Stimulated activated CD8-positive, alpha-beta memory T cell treated with anti-CD3 and anti-CD28 coated beads, Interleukin-15, amount 100 ng/mL, for 48 hours (primary cell): ENCODE measurements around the gene SYNDIG1L.
"Not testable (repeated sequence)": the region's sequence is repeated elsewhere in the genome, so short reads cannot be mapped to it uniquely, and the experiment has no call there.

Source experiments
- DNase-seq, 2 donors: peaks; one replicate each; pipeline ENCODE4 v3.0.0-alpha.2; 2020; ENCODE audit warnings: low read depth in 2 of 2

The SYNDIG1L gene

DNA sequence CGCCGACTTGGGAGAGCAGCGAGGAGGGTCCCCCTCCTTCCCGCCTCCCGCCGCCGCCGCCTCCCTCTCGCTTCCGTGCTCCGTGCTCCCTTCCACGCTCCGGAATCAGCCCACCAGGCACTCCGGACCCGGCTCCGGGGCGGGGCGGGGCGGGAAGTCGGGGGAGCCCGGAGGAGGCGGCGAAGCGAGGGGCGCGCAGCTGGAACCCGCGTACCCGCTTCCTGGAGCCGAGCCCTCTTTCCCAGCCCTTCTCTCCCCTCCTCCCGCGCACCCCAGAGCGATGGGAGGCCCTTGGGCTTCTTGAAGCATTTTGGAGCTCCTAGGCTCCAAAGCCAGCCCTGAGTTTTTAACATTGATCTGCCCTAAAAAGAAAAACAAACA, at the start of gene SYNDIG1L:
SYNDIG1L (minus strand) TSS at position 9 of the 381 bp plus-strand sequence. CDS start 16,466 bp downstream, outside the sequence.
- no peak for DNase-seq

- DNase-seq: no peak
Observed at GRCh38 chr14:74475678-74476077, 49.7 kb upstream of the SYNDIG1L start.

GRCh38 chr14:74474376-74474775, 48.4 kb upstream of the SYNDIG1L start:
- no peak for DNase-seq

GRCh38 chr14:74472601-74473000, 46.6 kb upstream of the SYNDIG1L start:
- DNase-seq: no peak

- no peak for DNase-seq
Observed at GRCh38 chr14:74469548-74470518, 43.8 kb upstream of the SYNDIG1L start.

DNA sequence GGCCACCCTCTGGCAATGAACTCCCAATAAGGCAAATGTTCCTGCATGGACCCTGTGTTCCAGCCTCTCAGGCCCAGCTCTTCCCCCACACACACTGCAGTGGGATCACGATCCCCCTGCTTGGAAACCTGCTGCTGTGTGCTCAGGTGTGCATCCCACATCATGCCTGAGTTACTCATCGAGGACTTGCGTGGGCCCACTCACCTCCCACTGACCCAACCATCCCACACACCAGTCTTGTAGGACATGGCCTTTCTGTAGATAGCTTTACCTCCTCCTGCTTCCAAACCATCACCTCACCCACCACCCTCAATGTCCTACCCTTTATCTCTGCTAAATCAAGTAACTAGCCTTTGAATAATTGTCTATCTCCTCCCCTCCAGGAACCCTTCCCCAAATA, 42.5 kb upstream of the SYNDIG1L start:
- DNase-seq: no peak

DNA sequence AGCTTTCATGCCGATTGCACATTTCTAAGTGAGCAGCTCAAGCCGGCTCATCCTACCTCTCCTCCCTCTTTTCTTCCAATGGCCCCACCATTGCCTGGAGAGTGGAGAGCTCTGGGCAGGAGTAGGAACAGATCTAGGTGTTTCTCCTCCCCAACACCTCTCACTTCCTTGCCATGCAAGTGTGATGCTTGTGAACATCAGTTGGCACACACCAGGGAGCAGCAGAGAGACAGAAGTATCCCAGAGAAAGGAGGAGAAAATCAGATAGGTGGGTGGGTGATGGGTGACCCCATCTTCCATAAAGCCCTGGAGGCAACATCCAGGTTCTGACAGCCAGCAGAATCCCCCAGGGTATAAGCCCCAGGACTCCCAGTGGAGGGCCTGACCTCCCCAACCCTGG, 39.3 kb upstream of the SYNDIG1L start:
- DNase-seq: no peak

DNA sequence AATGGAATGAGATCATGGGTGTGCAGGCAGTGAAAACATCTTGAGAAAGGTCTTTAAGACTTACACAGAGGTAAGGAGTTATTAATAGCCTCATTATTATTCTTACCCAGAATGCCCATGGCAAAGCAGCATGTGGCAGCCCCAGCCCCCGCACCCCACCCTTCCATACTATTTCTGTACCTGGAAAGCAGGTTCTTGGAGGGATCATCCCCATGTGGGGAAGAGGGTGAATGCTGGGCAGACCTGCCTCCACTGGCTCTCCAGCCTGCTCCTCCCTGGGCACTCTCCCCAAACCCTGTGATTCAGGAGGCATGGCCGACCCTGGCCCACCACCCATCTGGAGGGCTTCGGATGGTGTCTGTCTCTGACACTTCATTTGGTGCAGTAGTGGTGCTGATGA, 38.8 kb upstream of the SYNDIG1L start:
- no peak for DNase-seq

DNA sequence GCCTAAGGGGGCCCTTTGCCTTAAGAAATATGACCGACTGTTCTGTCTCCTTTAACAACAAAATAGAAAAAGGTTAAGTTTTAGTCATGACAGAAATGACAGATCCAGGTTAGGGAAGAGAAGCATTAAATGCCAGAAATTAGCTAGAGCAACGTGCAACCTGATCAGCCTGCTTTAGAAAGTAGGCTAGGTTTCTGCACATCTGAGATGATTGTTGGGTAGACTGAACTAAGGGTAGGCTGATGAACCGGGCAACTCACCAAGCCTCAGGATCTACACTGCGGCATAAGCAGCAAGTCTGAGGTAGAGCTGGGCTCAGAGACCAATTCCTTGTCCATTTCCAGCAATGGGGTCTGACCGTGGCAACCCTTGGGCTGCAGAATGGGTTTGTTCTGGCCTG, 37.7 kb upstream of the SYNDIG1L start:
- DNase-seq: no peak

GRCh38 chr14:74462993-74463392, 37.0 kb upstream of the SYNDIG1L start:
- no peak for DNase-seq

- no peak for DNase-seq
Observed at GRCh38 chr14:74459976-74460375, 34.0 kb upstream of the SYNDIG1L start.

DNA sequence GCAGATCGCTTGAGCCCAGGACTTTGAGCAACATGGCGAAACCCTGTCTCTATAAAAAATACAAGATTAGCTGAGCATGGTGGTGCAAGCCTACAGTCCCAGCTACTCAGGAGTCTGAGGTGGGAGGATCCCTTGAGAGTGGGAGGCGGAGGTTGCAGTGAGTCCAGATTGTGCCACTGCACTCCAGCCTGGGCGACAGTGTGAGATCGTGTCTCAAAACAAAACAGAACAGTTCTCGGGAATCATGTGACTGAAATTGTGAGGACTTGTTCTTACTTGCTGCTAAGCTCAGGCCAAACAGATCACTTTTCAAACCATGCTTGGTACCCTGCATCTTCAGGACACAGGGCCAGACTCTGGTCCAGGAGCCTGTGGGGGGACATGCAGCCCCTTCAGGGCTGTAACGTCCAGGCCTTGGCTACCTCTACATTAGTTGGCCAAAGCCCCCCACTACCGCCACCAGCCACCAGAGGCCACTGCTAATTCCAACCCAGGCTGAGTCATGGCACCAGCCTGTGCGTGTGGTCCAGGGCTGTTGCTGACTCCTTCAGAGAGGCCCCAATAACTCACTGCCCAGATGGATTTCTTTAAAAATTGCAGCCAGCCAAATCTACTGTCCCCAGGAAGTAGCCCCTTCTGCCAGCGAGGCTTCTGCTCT, 33.4 kb upstream of the SYNDIG1L start:
- peak; percentile 1 to 5 for DNase-seq

- no peak for DNase-seq
Observed at GRCh38 chr14:74457565-74457895, 31.5 kb upstream of the SYNDIG1L start.

GRCh38 chr14:74456684-74457564, 30.9 kb upstream of the SYNDIG1L start:
- DNase-seq: no peak

GRCh38 chr14:74454397-74454796, 28.4 kb upstream of the SYNDIG1L start:
- DNase-seq: not testable (repeated sequence)

DNA sequence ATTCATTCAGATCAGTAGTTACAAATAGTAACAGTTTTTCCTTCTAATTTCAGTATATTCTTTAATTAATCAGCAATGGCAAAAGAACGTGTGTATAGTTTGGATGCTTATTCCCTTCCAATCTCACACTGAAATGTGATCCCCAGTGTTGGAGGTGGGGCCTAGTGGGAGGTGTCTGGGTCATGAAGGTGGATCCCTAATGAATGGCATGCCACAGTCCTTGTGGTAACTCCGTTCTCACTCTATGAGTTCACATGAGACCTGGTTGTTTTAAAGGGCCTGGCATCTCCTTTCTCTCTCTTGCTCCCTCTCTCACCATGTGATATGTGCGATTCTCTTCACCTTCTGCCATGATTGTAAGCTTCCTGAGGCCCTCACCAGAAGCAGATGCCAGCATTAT, 18.9 kb upstream of the SYNDIG1L start:
- DNase-seq: no peak

DNA sequence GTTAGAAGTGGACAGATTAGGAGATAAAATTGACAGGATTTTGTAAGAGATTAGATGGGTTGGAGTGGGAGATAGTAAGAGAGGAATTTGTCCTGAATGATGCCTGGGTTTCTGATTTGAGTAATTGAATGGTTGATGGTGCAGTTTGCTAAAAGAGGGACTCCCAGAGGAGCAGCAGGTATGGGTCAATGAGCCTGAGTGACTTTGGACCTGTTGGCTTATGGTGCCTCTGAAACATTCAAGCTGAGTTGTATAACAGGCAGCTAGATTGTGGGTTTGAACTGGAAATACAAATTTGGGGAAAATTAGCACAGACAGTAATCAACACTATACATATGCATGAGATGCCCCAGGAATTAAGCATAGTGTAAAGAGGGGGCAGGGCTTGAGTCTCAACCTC, 16.7 kb upstream of the SYNDIG1L start:
- DNase-seq: no peak

- DNase-seq: no peak
Observed at GRCh38 chr14:74441113-74441512, 15.1 kb upstream of the SYNDIG1L start.

GRCh38 chr14:74438351-74438915, 12.4 kb upstream of the SYNDIG1L start:
- no peak for DNase-seq

DNA sequence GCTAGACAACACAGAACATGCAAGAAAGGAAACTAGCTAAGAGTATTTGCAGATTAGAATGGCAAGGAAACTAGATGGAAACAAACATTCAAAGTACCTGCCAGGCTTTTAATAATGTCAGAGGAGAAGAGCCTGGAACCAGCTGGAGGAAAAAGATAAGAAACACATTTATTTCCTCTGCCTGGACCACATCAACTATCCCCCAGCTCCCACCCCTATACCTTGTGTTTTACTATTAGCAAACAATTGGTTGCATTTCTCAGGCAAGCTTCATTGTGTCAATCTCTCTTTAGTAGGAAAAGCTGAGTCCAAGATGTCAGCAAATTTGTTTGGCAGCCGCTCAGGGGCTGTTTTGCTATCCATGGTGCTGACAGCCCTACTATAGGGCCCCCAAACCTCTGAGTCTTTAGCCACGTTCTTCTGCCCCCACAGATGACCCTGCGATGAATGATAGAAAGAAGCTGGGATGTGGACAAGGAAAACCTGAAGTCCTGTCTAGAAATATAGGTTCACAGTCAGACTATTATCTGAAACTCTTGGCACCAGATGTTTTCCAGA, 11.6 kb upstream of the SYNDIG1L start:
- no peak for DNase-seq

DNA sequence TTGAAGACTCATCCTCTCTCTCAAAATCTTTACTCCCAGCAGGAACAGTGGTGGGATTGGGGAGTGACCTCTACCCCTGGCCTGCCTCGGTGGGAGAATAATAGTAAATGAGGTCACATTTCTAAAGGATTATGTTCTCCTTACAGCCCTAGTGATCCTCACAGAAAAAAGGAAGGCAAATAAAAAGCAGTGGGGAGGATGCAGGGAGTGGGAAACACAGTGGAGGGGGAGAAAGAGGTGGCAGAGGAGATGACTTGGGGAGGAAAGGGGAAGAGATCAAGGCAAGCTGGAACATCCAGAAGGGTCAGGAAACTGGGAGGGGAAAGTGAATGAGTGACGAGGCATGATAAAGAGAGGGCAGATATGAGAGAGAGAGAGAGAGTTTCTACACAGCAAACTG, 8.3 kb upstream of the SYNDIG1L start:
- no peak for DNase-seq

GRCh38 chr14:74429991-74430390, 4.0 kb upstream of the SYNDIG1L start:
- no peak for DNase-seq
